ENCODE data around the gene OGFOD3.

- TF ChIP-seq POLR2A (IDR thresholded peaks at IDR 0.05; ENCODE audit: borderline replicate concordance, extremely low read depth, insufficient read depth, insufficient read length) (no peak), EZH2 (IDR thresholded peaks at IDR 0.05) (no peak)
These were observed 59.7 kb downstream of the OGFOD3 start, which contains the start of gene TEX19 for GRCh38 chr17:82358465-82359350.

Data from HCT116 (cell line).